Subcutaneous abdominal adipose tissue (tissue), 5 donors: ENCODE data around the gene MTMR3.
A peak's percentile ranks its signal among the peaks of the same experiment; 100 is the strongest.

Experiments used
- H3K27ac ChIP-seq: one replicate; pipeline ENCODE4 v1.7.0; 2013; ENCODE audit warnings: low read depth, mild to moderate bottlenecking, inconsistent platforms, low read length, moderate library complexity
- H3K27me3 ChIP-seq, 5 donors: one replicate each; pipeline ENCODE4 v1.7.0; 2013; ENCODE audit warnings: low read length in 5 of 5, inconsistent platforms in 1 of 5; ENCODE audit not compliant: control insufficient read depth in 5 of 5, insufficient read depth in 4 of 5
- H3K36me3 ChIP-seq, 5 donors: one replicate each; pipeline ENCODE4 v1.7.0; 2013; ENCODE audit warnings: low read length in 5 of 5; ENCODE audit not compliant: control insufficient read depth in 5 of 5, insufficient read depth in 5 of 5
- H3K4me1 ChIP-seq, 5 donors: one replicate each; pipeline ENCODE4 v1.7.0; 2013; ENCODE audit warnings: low read length in 5 of 5, mild to moderate bottlenecking in 3 of 5, moderate library complexity in 1 of 5; ENCODE audit not compliant: control insufficient read depth in 5 of 5, insufficient read depth in 5 of 5
- H3K4me3 ChIP-seq, 5 donors: one replicate each; pipeline ENCODE4 v1.7.0; 2013; ENCODE audit warnings: low read length in 5 of 5, low read depth in 1 of 5
- H3K9ac ChIP-seq, 5 donors: one replicate each; pipeline ENCODE4 v1.7.0; 2013; ENCODE audit warnings: low read length in 5 of 5, mild to moderate bottlenecking in 4 of 5, moderate library complexity in 3 of 5
- H3K9me3 ChIP-seq, 5 donors: one replicate each; pipeline ENCODE4 v1.7.0; 2013; ENCODE audit warnings: low read length in 5 of 5; ENCODE audit not compliant: control insufficient read depth in 5 of 5
- donor health status: healthy.
- donor health status: healthy.
- donor health status: healthy.
- donor health status: healthy.
- donor health status: healthy.

The MTMR3 gene

DNA sequence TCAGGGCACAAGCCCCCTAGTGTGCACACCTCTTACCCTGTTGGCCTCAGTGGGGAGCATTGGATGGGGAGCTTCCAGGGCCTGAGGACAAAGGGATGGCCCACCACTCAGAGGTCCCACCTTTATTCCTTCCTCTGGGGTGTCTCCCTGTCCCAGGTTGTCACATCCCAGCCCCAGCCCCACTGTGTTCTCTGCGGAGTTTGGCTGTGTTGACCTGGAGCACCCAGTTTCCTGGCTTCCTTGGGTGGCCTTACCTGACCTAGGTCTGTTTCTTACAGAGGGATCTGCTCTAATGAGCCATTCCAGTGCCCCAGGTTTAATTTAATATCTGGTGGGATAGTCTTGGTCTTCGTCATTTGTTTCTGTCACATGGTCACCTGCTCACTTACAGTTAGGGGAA is 158.5 kb downstream of the MTMR3 start:
- no peak overlapping the region for H3K9ac ChIP-seq
- H3K4me3 ChIP-seq, result no peak overlapping the region
- peaks cover 0 to 30% (median 26%) of the 10 kb centered on the region in 5 donors for H3K4me1 ChIP-seq
- H3K36me3 ChIP-seq, result no peaks in the 10 kb centered on the region
- no peaks in the 10 kb centered on the region for H3K9me3 ChIP-seq
- H3K27me3 ChIP-seq, result no peaks in the 10 kb centered on the region
- H3K27ac ChIP-seq, result no peak overlapping the region

DNA sequence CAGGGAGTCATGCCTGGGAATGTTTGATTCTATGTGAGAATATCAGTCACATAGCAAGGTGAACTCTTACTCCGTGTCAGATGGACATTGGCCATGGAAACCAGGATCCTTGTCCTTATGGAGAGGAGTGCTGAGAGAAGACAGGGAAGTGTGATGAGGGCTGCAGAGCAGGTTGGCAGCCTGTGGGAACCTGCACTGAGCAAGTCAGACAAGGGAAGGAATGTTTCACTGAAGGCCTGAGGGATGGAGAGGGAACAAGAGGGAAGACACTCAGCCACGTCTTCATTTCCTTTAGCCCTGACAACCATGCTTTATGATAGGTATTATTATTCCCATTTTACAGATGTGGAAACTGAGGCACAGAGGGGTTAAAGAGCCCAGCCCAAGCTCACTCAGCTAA is 158.9 kb downstream of the MTMR3 start:
- Histone ChIP-seq H3K9ac (no peak overlapping the region), H3K4me3 (no peak overlapping the region), H3K27ac (no peak overlapping the region), H3K27me3 (no peaks in the 10 kb centered on the region), H3K36me3 (no peaks in the 10 kb centered on the region), H3K9me3 (no peaks in the 10 kb centered on the region), H3K4me1 (peaks cover 0 to 28% (median 25%) of the 10 kb centered on the region in 5 donors)

DNA sequence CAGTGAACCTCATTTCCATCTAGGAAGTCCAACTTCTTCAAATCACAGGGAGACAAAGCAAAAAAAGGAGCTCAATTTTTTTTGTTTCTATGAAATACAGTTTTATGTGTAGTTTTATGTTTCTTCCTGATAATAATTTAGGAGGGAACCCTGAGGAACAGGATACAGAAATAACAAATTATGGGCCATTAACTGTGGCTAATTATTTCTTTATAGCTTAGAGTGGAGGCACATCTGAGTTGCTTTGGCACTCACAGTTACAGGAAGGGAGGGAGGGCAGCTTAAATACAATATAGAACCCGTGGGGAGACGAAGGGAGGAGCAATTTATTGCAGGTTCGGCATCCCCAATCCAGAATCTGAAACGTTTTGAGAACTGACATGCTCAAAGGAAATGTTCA is 160.2 kb downstream of the MTMR3 start:
- H3K9me3 ChIP-seq, result no peaks in the 10 kb centered on the region
- H3K4me1 ChIP-seq, result peaks cover 0 to 28% (median 22%) of the 10 kb centered on the region in 5 donors
- no peaks in the 10 kb centered on the region for H3K27me3 ChIP-seq
- H3K27ac ChIP-seq, result peak overlapping the region; percentile 26
- H3K4me3 ChIP-seq, result no peak overlapping the region
- no peaks in the 10 kb centered on the region for H3K36me3 ChIP-seq
- no peak overlapping the region for H3K9ac ChIP-seq

DNA sequence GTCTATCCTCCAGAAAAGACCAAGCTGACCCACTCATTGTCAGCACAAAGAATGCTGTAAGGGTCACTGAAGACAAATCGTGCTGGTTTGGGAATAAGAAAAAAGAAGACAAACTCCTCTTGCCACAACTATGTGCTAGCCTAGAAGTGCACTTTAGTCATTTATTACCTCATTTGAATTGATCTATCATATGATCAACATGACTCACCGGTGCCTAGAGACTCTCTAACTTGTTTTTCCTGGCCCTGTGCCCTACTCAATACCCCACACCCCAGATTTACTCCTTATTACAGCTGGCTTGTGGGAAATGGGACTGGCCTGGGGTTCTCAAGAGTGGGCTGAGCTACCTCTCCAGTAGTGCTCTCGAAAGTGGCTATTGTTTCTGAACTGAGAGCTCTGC is 161.4 kb downstream of the MTMR3 start:
- Histone ChIP-seq H3K4me1 (peaks cover 0 to 20% (median 15%) of the 10 kb centered on the region in 5 donors), H3K27me3 (no peaks in the 10 kb centered on the region), H3K27ac (peak overlapping the region; percentile 26), H3K4me3 (no peak overlapping the region), H3K36me3 (no peaks in the 10 kb centered on the region), H3K9me3 (no peaks in the 10 kb centered on the region), H3K9ac (no peak overlapping the region)

DNA sequence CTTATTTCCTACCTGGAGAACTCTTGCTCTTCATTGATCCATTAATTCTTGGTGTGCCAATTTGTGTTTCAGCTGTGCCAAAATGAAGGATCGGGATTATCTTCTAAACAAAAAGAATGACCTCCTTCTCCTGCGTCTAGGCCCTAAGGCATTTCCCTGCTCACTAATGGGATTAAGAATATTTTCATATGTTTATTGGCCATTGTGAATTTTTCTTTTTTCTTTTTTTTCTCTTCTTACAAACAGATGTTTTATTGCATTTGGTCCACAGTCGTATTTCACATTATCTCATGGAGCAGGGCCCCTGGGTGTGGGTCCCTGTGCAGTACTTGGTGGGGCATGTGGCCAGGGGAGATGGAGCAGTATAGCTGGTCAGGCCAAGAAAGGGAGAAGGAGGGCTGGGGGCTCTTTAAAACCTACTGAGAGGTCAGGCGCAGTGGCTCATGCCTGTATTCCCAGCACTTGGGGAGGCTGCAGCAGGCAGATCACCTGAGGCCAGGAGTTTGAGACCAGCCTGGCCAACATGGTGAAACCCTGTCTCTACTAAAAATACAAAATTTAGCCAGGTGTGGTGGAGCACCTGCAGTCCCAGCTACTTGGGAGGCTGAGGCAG is 162.0 kb downstream of the MTMR3 start:
- peak overlapping the region; percentile 12 for H3K27ac ChIP-seq
- H3K9ac ChIP-seq, result no peak overlapping the region
- H3K9me3 ChIP-seq, result no peaks in the 10 kb centered on the region
- H3K4me3 ChIP-seq, result no peak overlapping the region
- no peaks in the 10 kb centered on the region for H3K27me3 ChIP-seq
- H3K4me1 ChIP-seq, result peaks cover 0 to 20% (median 15%) of the 10 kb centered on the region in 5 donors
- H3K36me3 ChIP-seq, result no peaks in the 10 kb centered on the region

DNA sequence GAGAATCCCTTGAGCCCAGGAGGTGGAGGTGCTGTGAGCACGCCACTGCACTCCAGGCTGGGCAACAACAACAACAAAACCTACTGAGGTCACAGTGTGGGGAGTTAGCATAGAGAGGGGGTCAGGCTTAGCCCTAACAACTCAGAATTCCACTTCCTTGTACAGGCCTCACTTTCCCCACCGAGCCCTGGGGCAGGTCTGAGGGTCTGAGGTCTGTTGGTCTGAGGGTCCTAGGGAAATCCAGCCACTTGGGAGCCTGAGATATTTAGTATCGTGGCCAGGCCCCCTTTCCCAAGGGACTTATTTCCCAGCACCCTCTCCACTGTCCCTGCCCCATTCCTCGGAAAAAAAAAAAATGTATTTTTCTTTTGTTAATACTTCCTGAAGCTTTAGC is 162.5 kb downstream of the MTMR3 start:
- H3K4me3 ChIP-seq, result no peak overlapping the region
- no peak overlapping the region for H3K27ac ChIP-seq
- no peaks in the 10 kb centered on the region for H3K36me3 ChIP-seq
- no peak overlapping the region for H3K9ac ChIP-seq
- H3K27me3 ChIP-seq, result no peaks in the 10 kb centered on the region
- H3K4me1 ChIP-seq, result peaks cover 0 to 20% (median 15%) of the 10 kb centered on the region in 5 donors
- H3K9me3 ChIP-seq, result no peaks in the 10 kb centered on the region

DNA sequence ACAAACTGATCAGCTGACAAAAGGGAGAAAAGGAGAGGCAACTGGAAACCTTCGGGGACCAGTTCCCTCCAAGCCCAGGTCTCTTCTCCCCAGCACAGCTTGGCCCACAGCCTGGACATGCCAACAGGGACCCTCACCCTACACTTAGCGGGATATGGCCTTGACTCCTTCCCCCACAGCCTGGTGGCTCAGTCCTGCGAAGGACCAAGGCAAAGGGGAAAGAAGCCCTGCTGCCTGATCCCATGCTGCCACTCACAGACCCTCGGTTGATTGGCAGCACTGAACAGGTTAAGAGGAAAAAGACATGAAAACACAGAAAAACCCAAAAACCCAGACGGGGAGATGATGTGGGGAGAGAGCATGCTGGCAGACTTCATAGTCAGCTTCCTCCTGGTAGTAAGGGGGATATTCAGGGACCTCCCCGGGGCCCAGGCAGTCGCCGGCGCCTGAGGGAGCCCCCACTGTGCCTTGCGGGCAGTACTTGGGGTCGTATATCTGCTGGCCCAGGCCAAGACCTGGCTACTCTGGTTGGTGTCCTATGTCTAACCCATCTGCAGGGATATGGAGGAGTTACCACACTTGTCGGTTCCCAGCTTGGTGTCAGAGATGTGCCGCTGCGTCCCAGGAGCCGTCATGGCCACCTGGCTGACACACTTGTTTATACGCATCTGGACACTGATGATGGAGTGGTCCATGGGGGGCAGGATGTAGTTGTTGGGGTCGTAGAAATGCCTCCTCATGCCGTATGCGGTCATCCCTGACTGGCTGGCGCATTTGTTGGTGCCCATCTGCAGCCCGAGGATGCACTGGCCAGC is 163.1 kb downstream of the MTMR3 start:
- Histone ChIP-seq H3K4me1 (peaks cover 0 to 20% (median 15%) of the 10 kb centered on the region in 5 donors), H3K9me3 (no peaks in the 10 kb centered on the region), H3K27ac (no peak overlapping the region), H3K4me3 (no peak overlapping the region), H3K36me3 (no peaks in the 10 kb centered on the region), H3K27me3 (no peaks in the 10 kb centered on the region), H3K9ac (no peak overlapping the region)

DNA sequence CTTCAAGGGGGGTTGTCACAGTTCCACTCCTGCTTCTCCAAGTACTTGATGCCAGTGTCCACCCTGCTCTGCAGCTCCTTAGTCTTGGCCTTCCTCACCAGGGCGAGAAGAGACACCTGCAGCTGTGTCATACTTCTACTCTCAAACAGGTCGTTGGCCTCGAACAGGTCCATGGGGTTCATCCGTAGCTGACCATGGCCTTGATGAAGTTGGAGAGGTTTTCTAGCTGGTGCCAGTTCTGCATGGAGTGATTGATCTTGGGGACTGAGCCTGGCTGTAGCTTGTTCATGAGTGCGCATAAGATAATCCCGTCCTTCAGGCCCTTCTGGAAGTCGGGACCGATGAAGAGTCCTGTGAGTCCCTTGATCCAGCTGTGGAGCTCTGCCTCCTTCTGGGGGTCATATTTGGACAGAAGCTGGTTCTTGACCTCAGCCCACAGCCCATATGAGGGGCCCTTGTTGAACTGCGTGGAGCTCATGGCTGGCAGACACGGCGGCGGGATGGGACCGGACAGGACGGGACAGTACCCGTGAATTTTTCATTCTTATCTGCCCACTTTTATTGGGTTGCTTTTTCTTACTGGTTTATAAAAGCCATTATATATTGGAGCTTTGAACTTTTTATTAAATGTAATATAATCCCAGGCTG is 163.9 kb downstream of the MTMR3 start:
- Histone ChIP-seq H3K4me3 (no peak overlapping the region), H3K9ac (no peak overlapping the region), H3K27ac (no peak overlapping the region), H3K27me3 (no peaks in the 10 kb centered on the region), H3K36me3 (no peaks in the 10 kb centered on the region), H3K4me1 (peaks cover 0 to 20% (median 15%) of the 10 kb centered on the region in 5 donors), H3K9me3 (no peaks in the 10 kb centered on the region)

DNA sequence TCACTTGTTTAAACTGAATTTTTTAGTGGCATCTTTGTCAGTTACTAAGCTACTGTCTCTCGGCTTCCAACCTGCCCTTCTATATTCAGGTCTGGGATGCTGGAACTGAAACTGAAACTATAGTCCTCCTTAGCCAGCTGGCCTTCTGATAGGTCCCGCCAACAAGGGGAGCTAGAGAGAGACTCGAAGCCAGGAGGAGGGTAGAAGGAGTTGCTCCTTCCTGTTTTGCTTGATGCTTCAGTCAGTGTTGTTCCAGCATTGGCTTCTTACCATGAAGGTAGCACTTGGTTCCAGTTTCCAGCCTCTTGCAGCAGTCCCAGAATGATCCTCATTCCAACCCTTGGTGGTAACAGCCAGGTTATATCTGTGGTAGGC is 164.4 kb downstream of the MTMR3 start:
- Histone ChIP-seq H3K4me1 (peaks cover 0 to 20% (median 15%) of the 10 kb centered on the region in 5 donors), H3K36me3 (no peaks in the 10 kb centered on the region), H3K4me3 (no peak overlapping the region), H3K9ac (no peak overlapping the region), H3K27me3 (no peaks in the 10 kb centered on the region), H3K27ac (no peak overlapping the region), H3K9me3 (no peaks in the 10 kb centered on the region)

DNA sequence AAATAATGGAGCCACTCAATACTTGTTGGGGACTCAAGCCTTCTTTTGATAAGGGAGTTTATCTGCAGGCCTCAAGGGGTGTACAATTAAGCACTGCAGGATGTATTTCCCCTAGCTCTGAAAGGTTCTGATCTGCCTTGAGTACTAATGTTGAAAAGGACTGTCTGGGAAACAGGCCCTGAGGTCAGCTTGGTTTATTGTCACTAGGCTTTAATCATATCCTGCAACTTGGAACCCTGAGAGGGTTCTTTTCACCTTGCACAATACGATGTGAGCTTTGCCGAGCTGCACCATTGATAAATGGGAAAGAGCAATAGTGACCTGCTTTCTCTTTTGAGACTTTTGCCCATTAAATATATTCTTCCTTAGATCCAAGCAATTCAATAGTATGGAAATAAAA is 165.7 kb downstream of the MTMR3 start:
- Histone ChIP-seq H3K9ac (no peak overlapping the region), H3K4me3 (no peak overlapping the region), H3K36me3 (no peaks in the 10 kb centered on the region), H3K27ac (no peak overlapping the region), H3K9me3 (no peaks in the 10 kb centered on the region), H3K27me3 (no peaks in the 10 kb centered on the region), H3K4me1 (peaks cover 0 to 19% (median 10%) of the 10 kb centered on the region in 5 donors)
